SK-N-MC (cell line): ENCODE data around the gene SPRR1A.

ENCODE experiments used
- DNase-seq: peaks from one replicate; pipeline ENCODE4 v3.0.0-alpha.2; 2011; ENCODE audit warnings: low read depth, low spot score
- H3K27ac ChIP-seq: fragments of 200-600 bp; sonication (generic); 2 replicates; pipeline ENCODE4 v1.5.1; 2016; ENCODE audit warnings: mixed run types
- H3K36me3 ChIP-seq: fragments of 200-600 bp; sonication (generic); 2 replicates; pipeline ENCODE4 v1.6.1; 2017; ENCODE audit warnings: antibody characterized with exemption, low read length, mixed read lengths; ENCODE audit not compliant: insufficient read depth
- H3K4me3 ChIP-seq: fragments of 200-600 bp; sonication (generic); 2 replicates; pipeline ENCODE4 v1.5.1; 2016
- H3K9ac ChIP-seq: fragments of 200-600 bp; sonication (generic); 2 replicates; pipeline ENCODE4 v1.8.0; 2017; ENCODE audit warnings: mixed run types, mixed read lengths; ENCODE audit not compliant: insufficient read length
- H3K9me3 ChIP-seq: fragments of 200-600 bp; sonication (generic); 2 replicates; pipeline ENCODE4 v1.6.1; 2017; ENCODE audit warnings: low read depth, mild to moderate bottlenecking, antibody characterized with exemption, low read length, moderate library complexity, mixed read lengths
- EZH2 ChIP-seq: fragments of 200-600 bp; sonication (generic); IDR thresholded peaks from one replicate; pipeline ENCODE4 v1.6.1; 2017; ENCODE audit warnings: antibody characterized with exemption
- FOXP2 ChIP-seq: optimal IDR thresholded peaks from 2 replicates; pipeline ENCODE3; 2011; ENCODE audit warnings: mild to moderate bottlenecking, moderate library complexity; ENCODE audit not compliant: insufficient read depth; ENCODE audit errors: extremely low read length, control extremely low read depth
- POLR2AphosphoS5 ChIP-seq: IDR thresholded peaks from 2 replicates; pipeline ENCODE4 v1.6.1; 2012; ENCODE audit warnings: mild to moderate bottlenecking, low read depth, low read length, borderline replicate concordance

The SPRR1A gene

DNA sequence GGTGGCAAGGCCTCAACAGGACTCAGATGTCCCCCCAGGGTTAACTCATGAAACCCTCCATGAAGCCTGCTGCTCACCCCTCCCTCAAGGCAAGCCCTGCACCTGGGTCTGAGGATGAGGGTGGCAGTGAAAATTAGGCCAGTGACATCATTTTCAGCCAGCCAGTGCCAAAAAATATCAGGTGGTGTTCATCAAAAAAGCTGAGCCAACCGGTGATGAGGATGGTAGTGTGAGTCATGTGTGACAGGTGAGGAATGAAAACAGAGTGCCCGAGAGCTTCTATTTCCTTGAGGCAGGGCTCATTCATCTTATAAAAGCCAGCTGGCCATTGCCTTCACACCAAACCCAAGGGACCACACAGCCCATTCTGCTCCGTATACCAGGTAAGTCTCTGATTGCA is at the start of gene SPRR1A:
SPRR1A (plus strand) TSS at position 339 of the 400 bp plus-strand sequence. CDS start 1,150 bp downstream, outside the sequence.
- H3K9me3 ChIP-seq, result no peaks in the 10 kb centered on the region
- no peak within 1 kb of the TSS for H3K4me3 ChIP-seq
- TF ChIP-seq EZH2 (no peak), FOXP2 (no peak), POLR2AphosphoS5 (no peak)
- no peak within 1 kb of the TSS for H3K27ac ChIP-seq
- H3K9ac ChIP-seq, result no peak within 1 kb of the TSS
- DNase-seq, result no peak
- H3K36me3 ChIP-seq, result no peaks in the 10 kb centered on the region

GRCh38 chr1:152940614-152941013 is 43.3 kb upstream of the SPRR1A start:
- Histone ChIP-seq H3K4me3 (no peak overlapping the region), H3K9me3 (no peaks in the 10 kb centered on the region), H3K27ac (no peak overlapping the region), H3K36me3 (no peaks in the 10 kb centered on the region), H3K9ac (no peak overlapping the region)
- no peak for DNase-seq
- TF ChIP-seq FOXP2 (no peak), EZH2 (no peak)

DNA sequence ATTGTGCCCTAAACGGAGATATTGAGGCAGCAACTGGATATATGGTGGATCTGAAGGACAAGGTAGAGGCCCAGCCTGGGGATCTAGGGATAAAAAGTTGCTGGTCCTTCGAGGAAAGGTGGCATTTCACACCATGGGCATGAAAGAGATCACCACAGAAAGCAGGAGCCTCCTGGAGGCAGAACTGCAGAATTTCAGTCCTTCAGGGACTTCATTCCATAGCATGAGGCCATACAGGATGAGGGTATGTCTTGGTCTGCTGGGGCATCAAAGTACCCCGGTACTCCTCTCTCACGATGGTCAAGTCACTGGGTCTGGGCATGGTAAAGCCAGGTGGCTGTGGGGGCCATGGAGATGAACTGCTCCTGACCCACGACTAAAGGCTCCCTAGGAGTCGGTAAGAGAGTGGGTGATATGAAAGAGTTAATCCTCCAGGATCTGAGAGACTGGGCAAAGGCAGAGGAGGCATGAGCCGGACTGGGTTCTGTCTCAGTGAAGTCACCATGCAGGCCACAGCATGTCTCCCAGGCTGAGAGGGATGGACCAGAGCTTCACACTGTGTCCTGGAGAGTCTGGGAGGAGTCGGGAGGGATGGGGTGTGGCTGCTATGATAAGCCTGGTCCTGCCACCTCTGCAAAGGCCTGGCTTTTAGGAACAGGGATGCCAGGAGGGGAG is 42.7 kb upstream of the SPRR1A start:
- DNase-seq, result no peak
- no peak overlapping the region for H3K9ac ChIP-seq
- no peak overlapping the region for H3K4me3 ChIP-seq

DNA sequence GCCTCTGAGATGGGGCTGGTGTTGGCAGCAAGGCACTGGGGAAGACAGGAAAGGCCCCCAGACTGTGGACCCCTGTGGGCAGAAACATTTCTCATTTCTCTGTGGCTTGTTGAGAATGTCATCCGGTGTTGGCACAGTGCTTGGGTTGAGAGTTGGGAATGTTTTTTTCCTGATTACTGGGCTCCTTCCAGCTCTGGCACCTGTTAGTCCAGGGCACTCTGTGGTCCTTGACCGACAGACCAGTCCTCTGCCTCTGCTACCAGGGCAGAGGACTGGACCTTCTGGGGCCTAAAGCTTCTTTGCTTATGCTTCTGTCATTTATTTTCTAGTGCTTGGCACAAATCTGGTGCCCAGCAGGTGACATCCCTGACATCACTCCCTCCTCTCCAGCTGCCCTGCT is 41.7 kb upstream of the SPRR1A start:
- no peak overlapping the region for H3K4me3 ChIP-seq
- TF ChIP-seq EZH2 (no peak), POLR2AphosphoS5 (no peak), FOXP2 (no peak)

More for the DNA sequence above, 42.7 kb upstream of the SPRR1A start:
- TF ChIP-seq POLR2AphosphoS5, result no peak
- no peak for TF ChIP-seq FOXP2
- TF ChIP-seq EZH2, result no peak
- no peaks in the 10 kb centered on the region for H3K9me3 ChIP-seq
- no peak overlapping the region for H3K27ac ChIP-seq
- no peaks in the 10 kb centered on the region for H3K36me3 ChIP-seq

DNA sequence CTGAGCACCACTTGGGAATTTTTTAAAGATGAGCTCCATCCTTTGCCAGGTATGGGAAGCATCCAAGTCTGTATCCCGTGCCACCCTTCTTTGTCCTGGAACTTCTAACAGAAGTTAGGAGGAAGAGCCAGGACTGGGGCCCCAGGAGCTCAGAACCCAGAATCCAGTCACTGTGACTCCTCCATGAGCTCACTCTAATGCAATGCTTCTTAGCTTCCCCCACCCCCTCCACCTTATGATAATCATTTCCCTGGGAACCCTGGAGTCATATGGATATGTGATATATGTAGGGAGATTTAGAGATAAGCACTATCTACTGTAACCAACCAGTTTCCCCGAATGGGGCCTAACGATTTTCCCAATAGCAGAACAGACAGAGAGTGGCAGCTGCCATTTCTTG is 37.6 kb upstream of the SPRR1A start:
- TF ChIP-seq POLR2AphosphoS5 (no peak), EZH2 (no peak), FOXP2 (no peak)
- H3K9me3 ChIP-seq, result no peaks in the 10 kb centered on the region
- no peak for DNase-seq
- H3K27ac ChIP-seq, result no peak overlapping the region
- no peak overlapping the region for H3K4me3 ChIP-seq
- no peaks in the 10 kb centered on the region for H3K36me3 ChIP-seq
- no peak overlapping the region for H3K9ac ChIP-seq

More for the DNA sequence above, 41.7 kb upstream of the SPRR1A start:
- Histone ChIP-seq H3K27ac (no peak overlapping the region), H3K9ac (no peak overlapping the region), H3K36me3 (no peaks in the 10 kb centered on the region), H3K9me3 (no peaks in the 10 kb centered on the region)
- DNase-seq, result no peak

GRCh38 chr1:152946651-152947256 is 37.1 kb upstream of the SPRR1A start, which contains the start of gene SPRR5:
Gene SPRR5 (plus strand): TSS chr1:152947206. CDS start chr1:152948555, 1,349 bp downstream.
- no peak for TF ChIP-seq FOXP2
- TF ChIP-seq EZH2, result no peak
- TF ChIP-seq POLR2AphosphoS5, result no peak
- Histone ChIP-seq H3K36me3 (no peaks in the 10 kb centered on the region), H3K9me3 (no peaks in the 10 kb centered on the region), H3K27ac (no peak within 1 kb of the TSS), H3K9ac (no peak within 1 kb of the TSS), H3K4me3 (no peak within 1 kb of the TSS)
- no peak for DNase-seq

- TF ChIP-seq FOXP2 (no peak), POLR2AphosphoS5 (no peak), EZH2 (no peak)
- no peak overlapping the region for H3K4me3 ChIP-seq
- no peaks in the 10 kb centered on the region for H3K9me3 ChIP-seq
- DNase-seq, result no peak
- H3K27ac ChIP-seq, result no peak overlapping the region
- no peaks in the 10 kb centered on the region for H3K36me3 ChIP-seq
- H3K9ac ChIP-seq, result no peak overlapping the region
These were observed 32.2 kb upstream of the SPRR1A start for GRCh38 chr1:152951711-152952110.

DNA sequence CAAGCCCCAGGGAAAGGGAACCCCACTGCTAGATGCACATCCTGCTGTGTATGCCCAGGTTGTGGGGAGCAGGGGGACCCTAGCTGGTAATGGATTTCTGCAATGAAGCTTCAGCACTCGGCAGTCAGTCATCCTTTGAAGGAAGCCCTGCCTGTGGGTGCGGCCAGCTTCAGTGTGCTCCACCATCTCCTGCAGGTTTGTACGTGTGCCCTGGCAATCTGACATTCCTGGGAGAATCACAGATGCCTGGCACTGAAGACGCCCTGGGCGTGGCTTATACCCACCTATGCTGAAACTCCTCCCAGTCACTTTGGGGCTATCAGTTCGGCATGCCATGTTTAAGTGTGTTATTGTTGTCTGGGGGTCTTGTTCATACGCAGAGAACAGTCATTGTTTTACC is 30.1 kb upstream of the SPRR1A start:
- H3K27ac ChIP-seq, result no peak overlapping the region
- DNase-seq, result no peak
- TF ChIP-seq EZH2 (no peak), POLR2AphosphoS5 (no peak), FOXP2 (no peak)
- no peaks in the 10 kb centered on the region for H3K36me3 ChIP-seq
- no peaks in the 10 kb centered on the region for H3K9me3 ChIP-seq
- no peak overlapping the region for H3K9ac ChIP-seq
- no peak overlapping the region for H3K4me3 ChIP-seq
